ENCODE data around the gene CDH22.
A peak's percentile ranks its signal among the peaks of the same experiment; 100 is the strongest.

CDH22 gene

GRCh38 chr20:46349035-46349741 lies 40.9 kb upstream of the CDH22 start:
- H3K4me3 ChIP-seq (ENCODE audit: low read depth, low read length): no peak overlapping the region; the same call in 1 of the 2 replicates
- DNase-seq (ENCODE audit: low read depth): no peak
- TF ChIP-seq, protein P1, sequence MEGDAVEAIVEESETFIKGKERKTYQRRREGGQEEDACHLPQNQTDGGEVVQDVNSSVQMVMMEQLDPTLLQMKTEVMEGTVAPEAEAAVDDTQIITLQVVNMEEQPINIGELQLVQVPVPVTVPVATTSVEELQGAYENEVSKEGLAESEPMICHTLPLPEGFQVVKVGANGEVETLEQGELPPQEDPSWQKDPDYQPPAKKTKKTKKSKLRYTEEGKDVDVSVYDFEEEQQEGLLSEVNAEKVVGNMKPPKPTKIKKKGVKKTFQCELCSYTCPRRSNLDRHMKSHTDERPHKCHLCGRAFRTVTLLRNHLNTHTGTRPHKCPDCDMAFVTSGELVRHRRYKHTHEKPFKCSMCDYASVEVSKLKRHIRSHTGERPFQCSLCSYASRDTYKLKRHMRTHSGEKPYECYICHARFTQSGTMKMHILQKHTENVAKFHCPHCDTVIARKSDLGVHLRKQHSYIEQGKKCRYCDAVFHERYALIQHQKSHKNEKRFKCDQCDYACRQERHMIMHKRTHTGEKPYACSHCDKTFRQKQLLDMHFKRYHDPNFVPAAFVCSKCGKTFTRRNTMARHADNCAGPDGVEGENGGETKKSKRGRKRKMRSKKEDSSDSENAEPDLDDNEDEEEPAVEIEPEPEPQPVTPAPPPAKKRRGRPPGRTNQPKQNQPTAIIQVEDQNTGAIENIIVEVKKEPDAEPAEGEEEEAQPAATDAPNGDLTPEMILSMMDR (IDR thresholded peaks at IDR 0.05; ENCODE audit: low read depth, low read length, missing control alignments): peak; percentile 81

DNA sequence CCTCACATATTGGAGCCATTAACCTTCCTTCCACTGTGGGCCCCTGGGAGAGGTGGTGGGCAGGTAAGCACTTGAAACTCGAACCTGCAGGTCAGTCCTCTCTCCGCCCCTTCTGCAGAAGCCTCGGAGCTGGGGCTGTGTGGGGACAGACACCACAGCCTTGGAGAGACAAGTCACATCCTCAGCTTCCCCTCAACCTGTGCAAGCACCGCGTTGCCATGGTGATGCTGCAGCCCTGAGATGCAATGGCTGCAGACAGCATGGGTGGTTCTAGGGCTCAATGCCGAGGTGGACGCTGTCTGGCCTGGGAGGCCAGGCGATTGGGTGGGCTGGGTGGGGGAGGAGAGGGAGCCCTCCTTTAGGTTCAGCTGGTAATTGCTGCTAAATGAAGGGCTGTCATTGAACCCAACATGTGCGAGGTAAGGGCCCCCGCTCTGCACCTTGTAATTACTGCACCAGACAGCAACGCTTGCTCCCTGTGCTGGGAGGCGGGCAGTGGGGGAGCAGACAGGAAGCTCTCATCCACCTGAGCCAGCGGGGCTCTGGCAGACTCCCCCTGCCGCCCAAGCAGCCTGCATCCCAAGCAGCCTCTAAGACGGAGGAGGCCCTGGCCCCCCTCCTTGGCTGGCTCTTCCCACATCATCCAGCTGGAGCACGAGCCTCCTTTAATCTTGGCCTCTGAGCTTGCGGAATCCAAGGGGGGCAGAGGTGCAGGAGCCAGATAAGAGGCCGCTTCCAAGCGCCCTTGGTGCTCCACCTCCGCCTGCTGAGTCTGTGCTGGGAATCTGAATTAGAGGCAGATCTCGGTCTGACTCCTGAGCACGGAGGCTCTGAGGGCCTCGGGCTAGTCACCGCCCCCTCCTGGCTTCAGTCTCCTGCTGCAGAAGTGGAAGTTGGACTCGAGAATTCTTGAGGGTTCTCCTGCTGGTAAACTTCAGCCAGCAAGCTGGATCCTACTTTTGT lies 39.8 kb upstream of the CDH22 start:
- TF ChIP-seq, protein P1 (IDR thresholded peaks at IDR 0.05; ENCODE audit: low read depth, low read length, missing control alignments): no peak
- no peak for DNase-seq (ENCODE audit: low read depth)
- no peak overlapping the region for H3K4me3 ChIP-seq (ENCODE audit: low read depth, low read length)

DNA sequence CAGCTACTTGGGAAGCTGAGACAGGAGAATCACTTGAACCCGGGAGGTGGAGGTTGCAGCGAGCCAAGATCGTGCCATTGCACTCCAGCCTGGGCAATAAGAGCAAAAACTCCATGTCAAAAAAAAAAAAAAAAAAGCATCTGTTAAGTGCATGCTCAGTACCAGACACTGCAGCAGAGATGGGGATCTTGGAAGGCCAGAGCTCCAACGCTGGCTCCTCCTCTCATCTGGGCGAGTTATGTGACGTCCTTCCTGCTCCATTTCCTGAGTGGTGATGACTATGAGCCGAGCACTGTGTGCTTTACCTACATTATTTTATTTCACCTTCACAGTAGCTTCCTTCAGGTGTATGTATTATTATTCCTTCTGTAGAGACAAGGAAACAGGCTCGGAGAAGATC lies 38.5 kb upstream of the CDH22 start:
- no peak for DNase-seq (ENCODE audit: low read depth)
- TF ChIP-seq, protein P1 (IDR thresholded peaks at IDR 0.05; ENCODE audit: low read depth, low read length, missing control alignments): no peak
- no peak overlapping the region for H3K4me3 ChIP-seq (ENCODE audit: low read depth, low read length)

GRCh38 chr20:46344488-46345162 lies 36.3 kb upstream of the CDH22 start:
- TF ChIP-seq, protein P1 (IDR thresholded peaks at IDR 0.05; ENCODE audit: low read depth, low read length, missing control alignments): no peak
- DNase-seq (ENCODE audit: low read depth): no peak
- H3K4me3 ChIP-seq (ENCODE audit: low read depth, low read length): no peak overlapping the region

DNA sequence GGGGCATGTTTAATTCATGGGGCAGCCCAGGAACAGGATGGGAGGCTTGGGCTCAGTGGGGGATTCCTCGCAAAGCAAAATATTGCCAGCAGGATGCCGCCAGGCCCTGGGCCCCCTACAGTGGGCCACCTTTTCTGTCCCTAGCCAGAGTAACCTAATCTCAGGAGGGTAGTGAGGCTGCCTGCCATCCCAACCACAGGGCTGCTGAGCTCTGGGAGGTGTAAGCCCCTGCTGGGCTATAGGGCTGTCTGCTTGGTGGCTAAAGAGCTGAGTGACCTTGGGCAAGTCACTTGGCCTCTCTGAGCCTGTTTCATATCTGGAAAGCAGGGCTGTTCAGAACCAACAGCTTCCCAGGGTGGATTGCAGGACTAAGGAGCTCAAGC lies 35.7 kb upstream of the CDH22 start:
- no peak for DNase-seq (ENCODE audit: low read depth)
- no peak overlapping the region for H3K4me3 ChIP-seq (ENCODE audit: low read depth, low read length)
- TF ChIP-seq, protein P1 (IDR thresholded peaks at IDR 0.05; ENCODE audit: low read depth, low read length, missing control alignments): no peak

GRCh38 chr20:46343348-46343974 lies 35.2 kb upstream of the CDH22 start:
- TF ChIP-seq, protein P1 (IDR thresholded peaks at IDR 0.05; ENCODE audit: low read depth, low read length, missing control alignments): no peak
- DNase-seq (ENCODE audit: low read depth): no peak

More at GRCh38 chr20:46343348-46343974, 35.2 kb upstream of the CDH22 start:
- H3K4me3 ChIP-seq (ENCODE audit: low read depth, low read length): no peak overlapping the region
